Hepatocyte (in vitro differentiated cells): ENCODE data around the gene CETN3.

Experiments used
- EZH2 ChIP-seq: fragments of 200-600 bp; sonication (generic); IDR thresholded peaks from 2 replicates; pipeline ENCODE4 v1.6.1; 2016; ENCODE audit warnings: antibody characterized with exemption, mild to moderate bottlenecking, borderline replicate concordance
- TF ChIP-seq, protein P1 (sequence below): fragments of 200-600 bp; sonication (generic); IDR thresholded peaks from 2 replicates; pipeline ENCODE4 v1.5.1; 2016; ENCODE audit warnings: antibody characterized with exemption, mild to moderate bottlenecking; ENCODE audit not compliant: poor library complexity

GRCh38 chr5:90378752-90379151 lies 30.8 kb downstream of the CETN3 start:
- no peak for TF ChIP-seq EZH2
- TF ChIP-seq, protein P1, sequence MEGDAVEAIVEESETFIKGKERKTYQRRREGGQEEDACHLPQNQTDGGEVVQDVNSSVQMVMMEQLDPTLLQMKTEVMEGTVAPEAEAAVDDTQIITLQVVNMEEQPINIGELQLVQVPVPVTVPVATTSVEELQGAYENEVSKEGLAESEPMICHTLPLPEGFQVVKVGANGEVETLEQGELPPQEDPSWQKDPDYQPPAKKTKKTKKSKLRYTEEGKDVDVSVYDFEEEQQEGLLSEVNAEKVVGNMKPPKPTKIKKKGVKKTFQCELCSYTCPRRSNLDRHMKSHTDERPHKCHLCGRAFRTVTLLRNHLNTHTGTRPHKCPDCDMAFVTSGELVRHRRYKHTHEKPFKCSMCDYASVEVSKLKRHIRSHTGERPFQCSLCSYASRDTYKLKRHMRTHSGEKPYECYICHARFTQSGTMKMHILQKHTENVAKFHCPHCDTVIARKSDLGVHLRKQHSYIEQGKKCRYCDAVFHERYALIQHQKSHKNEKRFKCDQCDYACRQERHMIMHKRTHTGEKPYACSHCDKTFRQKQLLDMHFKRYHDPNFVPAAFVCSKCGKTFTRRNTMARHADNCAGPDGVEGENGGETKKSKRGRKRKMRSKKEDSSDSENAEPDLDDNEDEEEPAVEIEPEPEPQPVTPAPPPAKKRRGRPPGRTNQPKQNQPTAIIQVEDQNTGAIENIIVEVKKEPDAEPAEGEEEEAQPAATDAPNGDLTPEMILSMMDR, result no peak
